ENCODE results near the gene PANK3. TPM values are rescaled to one million over a fixed set of nuclear protein-coding genes. Genes with fewer than 3 reads are reported as not detected.

PANK3 gene
- total and polyA plus RNA-seq, 10 of the 15 experiments (the other 5 are each of a cell fraction or from before 2014, with no cell fraction given) = 4.7 to 43.7 (median 23.9) TPM

GRCh38 chr5:168612996-168613395 is 33.8 kb upstream of the PANK3 start:
- intact Hi-C loops (cut with micrococcal nuclease; ENCODE audit: unreplicated experiment) = no loop called here
- no peak for TF ChIP-seq IRF4 (IDR thresholded peaks at IDR 0.05; ENCODE audit: low read depth, low read length)
- TF ChIP-seq NBN (IDR thresholded peaks at IDR 0.05) = no peak
- TF ChIP-seq KAT2A (conservative IDR thresholded peaks at IDR 0.05; ENCODE audit: control insufficient read depth, low read depth, low read length) = no peak
- no peak for TF ChIP-seq YBX1 (IDR thresholded peaks at IDR 0.05)
- TF ChIP-seq ZNF207 (IDR thresholded peaks at IDR 0.05; ENCODE audit: borderline replicate concordance) = no peak
- TF ChIP-seq BCL11A (IDR thresholded peaks at IDR 0.05; ENCODE audit: low read depth, low read length) = no peak
- TF ChIP-seq JUND (IDR thresholded peaks at IDR 0.05; ENCODE audit: low read depth, low read length) = no peak
- TF ChIP-seq BCL3 (IDR thresholded peaks at IDR 0.05; ENCODE audit: borderline replicate concordance, insufficient read depth, low read depth, low read length, poor library complexity, severe bottlenecking) = no peak
- no peak for TF ChIP-seq FOXK2 (IDR thresholded peaks at IDR 0.05)
- TF ChIP-seq NFXL1 (IDR thresholded peaks at IDR 0.05; ENCODE audit: borderline replicate concordance) = no peak
- no peak for TF ChIP-seq IRF5 (IDR thresholded peaks at IDR 0.05; ENCODE audit: borderline replicate concordance)
- no peak for TF ChIP-seq CTCF (IDR thresholded peaks at IDR 0.05 in 2 of 3, conservative IDR thresholded peaks at IDR 0.05 in 1 of 3; ENCODE audit: control insufficient read depth in 2 of 3, extremely low read depth in 1 of 3, insufficient read depth in 1 of 3, low read depth in 3 of 3, low read length in 3 of 3)
- no peak for TF ChIP-seq E2F4 (IDR thresholded peaks at IDR 0.05; ENCODE audit: low read depth, low read length)
- no peak for TF ChIP-seq PKNOX1 (IDR thresholded peaks at IDR 0.05)
- no peak for TF ChIP-seq NR2F1 (conservative IDR thresholded peaks at IDR 0.05)
- in situ Hi-C loops (cut with MboI) = no loop called here
- no peak for DNase-seq (ENCODE audit: low read depth, low spot score)
- Histone ChIP-seq H3K9me3 (replicated peaks; ENCODE audit: control insufficient read depth, insufficient read depth, low read length) (no peaks in the 10 kb centered on the region), H3K4me1 (ENCODE audit: control insufficient read depth, insufficient read depth, low read length) (peaks cover 5% of the 10 kb centered on the region; the same call in 1 of the 2 replicates), H3K27ac (ENCODE audit: control insufficient read depth, insufficient read depth) (no peak overlapping the region), H2AFZ (ENCODE audit: control insufficient read depth, low read depth, low read length) (no peak overlapping the region), H3K4me2 (ENCODE audit: control insufficient read depth, insufficient read depth) (no peak overlapping the region), H3K27me3 (replicated peaks in 1 of 2; ENCODE audit: control insufficient read depth in 2 of 2, insufficient read depth in 2 of 2, low read length in 1 of 2) (no peaks in the 10 kb centered on the region; a peak in 1 of 4 replicates), H3K9ac (ENCODE audit: control insufficient read depth, insufficient read depth, low read length) (no peak overlapping the region), H4K20me1 (ENCODE audit: control insufficient read depth, insufficient read depth) (no peaks in the 10 kb centered on the region), H3K36me3 (ENCODE audit: control insufficient read depth in 2 of 2, insufficient read depth in 2 of 2, low read length in 1 of 2) (no peaks in the 10 kb centered on the region), H3K4me3 (no peak overlapping the region), H3K79me2 (ENCODE audit: control insufficient read depth, insufficient read depth, low read length) (no peaks in the 10 kb centered on the region)
- no peak for FAIRE-seq
- RAD21 ChIA-PET (ENCODE audit: unreplicated experiment) = no interaction called here
- CTCF ChIA-PET = interaction anchor here (0.7 kb wide), 1 partner anchor 231 kb away, joined by 3 read pairs; no protein-coding TSS in a partner anchor
- WGBS (ENCODE audit: insufficient coverage, insufficient replicate concordance, low lambda C conversion rate, missing lambda C conversion rate) = 24% methylated on average over 2 of the region's 2 CpGs
- SMC1A ChIA-PET (ENCODE audit: uncharacterized antibody, unreplicated experiment) = interaction anchor here (1.4 kb wide), 1 partner anchor 10 kb away, joined by 3 read pairs; no protein-coding TSS in a partner anchor
- POLR2A ChIA-PET = no interaction called here
- BruUV-seq (replicated peaks) = no TSS peak
- ATAC-seq = peak; percentile 49
